Suppressor macrophage (primary cell): ENCODE measurements around the gene ADCY9.

Experiments used
- DNase-seq, 4 experiments: peaks; one replicate each; pipeline ENCODE4 v3.0.0-alpha.2; 2020 to 2022

The ADCY9 gene

GRCh38 chr16:4002121-4002520, 114.1 kb downstream of the ADCY9 start:
- no peak for DNase-seq

GRCh38 chr16:3999479-4000325, 116.5 kb downstream of the ADCY9 start:
- no peak for DNase-seq

GRCh38 chr16:3998793-3999478, 117.3 kb downstream of the ADCY9 start:
- DNase-seq: no peak

- no peak for DNase-seq
These were observed 118.9 kb downstream of the ADCY9 start for GRCh38 chr16:3997231-3997841.

GRCh38 chr16:3995001-3995400, 121.2 kb downstream of the ADCY9 start:
- DNase-seq: no peak

GRCh38 chr16:3993052-3993785, 123.0 kb downstream of the ADCY9 start:
- DNase-seq: no peak

GRCh38 chr16:3992297-3993051, 123.8 kb downstream of the ADCY9 start:
- peak in 2 of 4 experiments; percentile 46 to 54 for DNase-seq

- DNase-seq: no peak
These were observed 127.4 kb downstream of the ADCY9 start for GRCh38 chr16:3988824-3989223.

- DNase-seq: peak; percentile 19 to 63 (median 48)
These were observed 128.2 kb downstream of the ADCY9 start for GRCh38 chr16:3988011-3988410.

- no peak for DNase-seq
These were observed 129.0 kb downstream of the ADCY9 start for GRCh38 chr16:3987231-3987630.

GRCh38 chr16:3986235-3986544, 130.1 kb downstream of the ADCY9 start:
- no peak for DNase-seq

GRCh38 chr16:3984111-3985060, 131.9 kb downstream of the ADCY9 start:
- DNase-seq: no peak

GRCh38 chr16:3983081-3983520, 133.1 kb downstream of the ADCY9 start:
- DNase-seq: peak; percentile 38 to 75 (median 60)

GRCh38 chr16:3982216-3982615, 134.0 kb downstream of the ADCY9 start:
- DNase-seq: no peak

GRCh38 chr16:3980253-3981111, 135.8 kb downstream of the ADCY9 start:
- no peak for DNase-seq

GRCh38 chr16:3979518-3979917, 136.7 kb downstream of the ADCY9 start:
- no peak for DNase-seq

GRCh38 chr16:3979070-3979469, 137.2 kb downstream of the ADCY9 start:
- DNase-seq: no peak

- no peak for DNase-seq
These were observed 138.9 kb downstream of the ADCY9 start for GRCh38 chr16:3977376-3977775.

GRCh38 chr16:3974751-3975150, 141.5 kb downstream of the ADCY9 start:
- DNase-seq: no peak

GRCh38 chr16:3971706-3972105, 144.5 kb downstream of the ADCY9 start:
- no peak for DNase-seq
